H1 (cell line): ENCODE data around the gene RNMT.

Experiments used
- ATF2 ChIP-seq: IDR thresholded peaks from 2 replicates; pipeline ENCODE4 v1.6.1; 2012; ENCODE audit warnings: low read length, inconsistent platforms
- CEBPB ChIP-seq: IDR thresholded peaks from 2 replicates; pipeline ENCODE4 v1.6.1; 2012; ENCODE audit warnings: low read depth, low read length
- CHD2 ChIP-seq: IDR thresholded peaks from 2 replicates; pipeline ENCODE4 v1.6.1; 2012; ENCODE audit warnings: low read length, improper control_type of control experiment
- CTCF ChIP-seq, 3 experiments: IDR thresholded peaks; 1 replicate in 2 of 3; 2 replicates in 1 of 3; pipeline versions ENCODE4 v1.5.1 to v1.6.1; 2011; ENCODE audit warnings: low read length in 3 of 3, mild to moderate bottlenecking in 3 of 3, inconsistent platforms in 2 of 3, low read depth in 1 of 3, moderate library complexity in 1 of 3; ENCODE audit not compliant: insufficient read depth in 1 of 3; ENCODE audit errors: control extremely low read depth in 1 of 3
- JUN ChIP-seq: IDR thresholded peaks from 2 replicates; pipeline ENCODE4 v1.6.1; 2011; ENCODE audit warnings: low read depth, mild to moderate bottlenecking, improper control_type of control experiment, low read length
- POLR2A ChIP-seq, 2 experiments: IDR thresholded peaks; 1 replicate in 1 of 2; 2 replicates in 1 of 2; pipeline ENCODE4 v1.6.1; 2011; ENCODE audit warnings: low read depth in 2 of 2, low read length in 2 of 2, mild to moderate bottlenecking in 2 of 2; ENCODE audit errors: control extremely low read depth in 1 of 2
- RXRA ChIP-seq: IDR thresholded peaks from 2 replicates; pipeline ENCODE4 v1.6.1; 2011; ENCODE audit warnings: low read depth, mild to moderate bottlenecking, low read length, moderate library complexity; ENCODE audit not compliant: insufficient read depth
- TEAD4 ChIP-seq: IDR thresholded peaks from 2 replicates; pipeline ENCODE4 v1.6.1; 2012; ENCODE audit warnings: low read depth, low read length, inconsistent platforms, mixed read lengths
- USF2 ChIP-seq: IDR thresholded peaks from 2 replicates; pipeline ENCODE4 v1.6.1; 2011; ENCODE audit warnings: low read length, improper control_type of control experiment
- ZNF274 ChIP-seq: IDR thresholded peaks from 2 replicates; pipeline ENCODE4 v1.7.0; 2012; ENCODE audit warnings: low read length, borderline replicate concordance; ENCODE audit errors: extremely low read depth

GRCh38 chr18:13720123-13720522 is 6.3 kb upstream of the RNMT start:
- no peak for TF ChIP-seq ZNF274
- TF ChIP-seq CTCF (IDR thresholded peaks at IDR 0.05; ENCODE audit: control extremely low read depth in 1 of 3, insufficient read depth in 1 of 3, low read depth in 1 of 3, low read length in 3 of 3) = no peak
- TF ChIP-seq JUN = no peak
- TF ChIP-seq USF2 = no peak
- TF ChIP-seq CEBPB = no peak
- TF ChIP-seq RXRA = no peak
- no peak for TF ChIP-seq POLR2A (IDR thresholded peaks at IDR 0.05; ENCODE audit: control extremely low read depth in 1 of 2, low read depth in 2 of 2, low read length in 2 of 2)
- TF ChIP-seq ATF2 = no peak
- TF ChIP-seq CHD2 = no peak
- no peak for TF ChIP-seq TEAD4
